8988T (cell line): Measurements from ENCODE around the gene AP3B1.
A peak's percentile ranks its signal among the peaks of the same experiment; 100 is the strongest.
"Not testable (repeated sequence)": the region's sequence is repeated elsewhere in the genome, so short reads cannot be mapped to it uniquely, and the experiment has no call there.

Source experiments
- DNase-seq: peaks from one replicate; pipeline ENCODE4 v3.0.0; 2011

AP3B1 gene

GRCh38 chr5:78133423-78133822 lies 161.1 kb downstream of the AP3B1 start:
- no peak for DNase-seq

GRCh38 chr5:78132507-78132906 lies 162.0 kb downstream of the AP3B1 start:
- no peak for DNase-seq

- DNase-seq: no peak
Measured at GRCh38 chr5:78129597-78129996, 164.9 kb downstream of the AP3B1 start.

- peak; percentile 4 for DNase-seq
Measured at GRCh38 chr5:78127875-78128274, 166.6 kb downstream of the AP3B1 start.

GRCh38 chr5:78126536-78126935 lies 168.0 kb downstream of the AP3B1 start:
- no peak for DNase-seq

DNA sequence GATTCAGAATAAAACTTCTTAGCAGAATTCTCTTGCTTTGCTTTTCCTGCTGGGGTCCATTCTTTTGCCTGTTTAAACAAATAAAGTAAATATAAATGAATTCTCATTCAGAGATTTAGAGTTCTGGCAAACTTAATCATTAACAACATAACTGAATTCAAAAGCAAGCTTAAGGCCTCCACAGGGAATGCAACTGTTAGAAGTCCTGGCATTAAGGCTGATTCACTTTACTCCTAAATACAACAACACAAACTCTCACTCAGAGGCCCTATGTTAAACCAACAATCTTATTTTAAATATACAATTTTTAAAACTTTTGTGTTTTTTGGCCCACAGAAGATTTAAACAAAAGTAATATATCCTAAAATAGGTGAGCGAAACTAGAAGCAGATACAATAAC lies 178.3 kb downstream of the AP3B1 start:
- no peak for DNase-seq

DNA sequence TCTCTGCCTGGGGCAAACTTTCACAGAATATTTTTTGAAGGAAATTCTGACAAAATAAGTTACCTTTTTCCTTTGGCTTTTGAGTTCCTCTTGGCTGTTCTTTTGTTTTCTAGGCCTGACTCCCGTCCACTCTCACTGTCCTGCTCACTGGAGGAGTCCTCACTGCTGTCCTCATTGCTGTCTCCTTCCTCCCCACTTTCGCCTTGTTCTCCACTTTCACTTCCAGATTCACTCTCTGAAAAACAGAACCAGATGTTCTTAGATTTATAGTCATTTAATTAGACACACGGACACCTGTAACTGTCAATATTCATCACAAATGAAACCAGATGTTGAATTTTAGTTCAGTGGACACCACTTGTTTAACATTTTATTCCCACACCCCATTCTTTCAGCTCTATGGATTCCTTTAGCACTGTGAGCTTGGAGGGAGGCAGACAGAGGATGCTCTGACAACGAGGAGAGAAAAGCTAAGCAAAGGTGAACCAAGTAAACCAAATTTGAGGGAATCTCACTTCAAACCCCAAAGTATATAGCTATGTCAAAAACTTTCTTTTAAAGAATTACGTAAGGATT lies 180.7 kb downstream of the AP3B1 start:
- no peak for DNase-seq

- no peak for DNase-seq
Measured at GRCh38 chr5:78112931-78113330, 181.6 kb downstream of the AP3B1 start.

DNA sequence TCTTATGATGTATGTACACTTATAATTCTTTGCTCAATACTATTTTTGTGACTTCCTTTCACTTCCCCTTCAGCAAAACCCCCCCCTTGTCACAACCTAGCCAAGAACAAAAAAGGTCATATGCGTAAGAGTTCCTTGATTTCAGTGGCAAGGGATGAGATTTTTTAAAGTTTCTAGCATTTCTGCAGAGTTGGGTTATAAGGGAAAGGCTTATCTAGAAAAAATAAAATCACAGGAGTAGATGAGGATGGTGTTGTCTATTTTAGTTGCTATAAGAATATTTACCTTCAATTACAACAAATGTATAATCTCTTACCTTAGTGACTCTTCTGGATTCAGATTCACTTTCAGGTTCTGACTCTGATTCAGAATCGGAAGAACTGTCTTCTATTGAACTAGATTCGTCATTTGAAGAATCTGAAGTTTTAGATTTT lies 184.6 kb downstream of the AP3B1 start:
- DNase-seq: no peak

GRCh38 chr5:78108564-78108963 lies 185.9 kb downstream of the AP3B1 start:
- no peak for DNase-seq

GRCh38 chr5:78103232-78103918 lies 191.1 kb downstream of the AP3B1 start:
- no peak for DNase-seq

DNA sequence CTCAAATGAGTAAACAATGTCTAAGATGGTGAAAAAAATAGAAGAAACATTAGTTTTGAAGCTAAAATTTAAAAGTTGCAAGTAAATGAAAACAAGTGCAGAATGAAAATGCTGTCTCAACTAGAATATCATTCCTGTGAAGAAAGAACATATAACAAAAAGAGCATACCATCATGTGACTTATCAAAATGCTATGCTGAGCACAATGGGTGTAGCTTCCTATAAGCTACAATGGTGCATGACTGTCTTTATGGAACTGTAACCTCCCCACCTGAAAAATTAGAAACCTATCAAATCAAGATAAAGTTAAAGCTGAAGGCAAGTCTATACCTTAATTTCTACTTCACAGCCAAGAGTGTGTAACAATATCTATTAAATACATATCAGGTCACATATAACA lies 192.0 kb downstream of the AP3B1 start:
- no peak for DNase-seq

GRCh38 chr5:78095125-78095524 lies 199.4 kb downstream of the AP3B1 start:
- no peak for DNase-seq

- no peak for DNase-seq
Measured at GRCh38 chr5:78090002-78090401, 204.5 kb downstream of the AP3B1 start.

GRCh38 chr5:78078858-78079257 lies 215.6 kb downstream of the AP3B1 start:
- DNase-seq: no peak

DNA sequence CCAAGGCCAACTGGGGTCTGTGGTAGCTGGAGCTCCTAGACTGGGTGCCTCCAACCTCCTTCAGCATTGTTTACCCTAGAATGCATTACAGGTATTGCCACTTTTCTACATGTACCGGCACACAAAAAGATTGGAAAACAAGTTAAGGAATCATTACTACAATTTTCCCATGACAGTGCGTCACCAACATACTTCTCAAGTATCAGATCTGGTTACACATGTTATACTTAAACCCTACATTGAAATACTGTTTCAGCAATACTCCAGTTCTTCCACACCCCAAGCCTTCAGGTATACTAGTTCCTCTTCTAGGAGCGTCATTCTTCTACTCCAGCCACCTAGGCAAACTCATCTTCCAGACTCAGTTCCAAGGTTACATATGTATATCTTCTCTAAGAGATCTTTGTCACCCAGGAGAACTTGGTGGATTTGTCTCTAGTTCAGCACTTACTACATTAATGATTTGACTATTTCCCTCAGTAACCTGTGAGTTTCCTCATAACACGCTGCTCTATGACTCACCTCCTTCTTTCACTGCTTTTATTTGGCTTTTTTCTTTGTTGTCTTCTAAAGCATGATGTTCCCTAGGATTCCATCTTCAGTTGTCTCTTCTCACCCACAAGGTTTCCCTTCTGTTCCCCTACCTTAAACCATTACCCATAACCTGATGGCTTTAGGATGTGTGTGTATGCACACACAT lies 217.0 kb downstream of the AP3B1 start:
- no peak for DNase-seq

- no peak for DNase-seq
Measured at GRCh38 chr5:78076351-78076750, 218.1 kb downstream of the AP3B1 start.

DNA sequence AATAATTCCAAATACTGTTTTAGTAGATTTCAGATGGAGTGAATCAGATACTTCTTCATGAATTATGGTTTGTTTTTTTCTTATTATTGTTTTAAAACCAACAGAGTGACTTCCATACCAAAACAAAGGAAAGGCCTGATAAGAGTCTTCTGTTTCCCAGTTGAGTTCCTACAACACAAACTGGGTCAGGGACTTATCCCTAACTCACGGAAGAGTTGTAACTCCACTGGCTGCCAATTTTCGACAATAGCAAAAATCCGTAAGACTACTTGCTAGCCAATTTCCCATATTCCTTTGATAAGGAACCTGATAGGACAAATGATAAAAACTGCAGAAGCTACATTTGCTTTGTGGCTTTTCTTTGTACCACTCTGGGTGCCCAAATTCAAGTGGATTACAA lies 219.2 kb downstream of the AP3B1 start:
- DNase-seq: no peak

- not testable (repeated sequence) for DNase-seq
Measured at GRCh38 chr5:78070691-78071090, 223.8 kb downstream of the AP3B1 start.

DNA sequence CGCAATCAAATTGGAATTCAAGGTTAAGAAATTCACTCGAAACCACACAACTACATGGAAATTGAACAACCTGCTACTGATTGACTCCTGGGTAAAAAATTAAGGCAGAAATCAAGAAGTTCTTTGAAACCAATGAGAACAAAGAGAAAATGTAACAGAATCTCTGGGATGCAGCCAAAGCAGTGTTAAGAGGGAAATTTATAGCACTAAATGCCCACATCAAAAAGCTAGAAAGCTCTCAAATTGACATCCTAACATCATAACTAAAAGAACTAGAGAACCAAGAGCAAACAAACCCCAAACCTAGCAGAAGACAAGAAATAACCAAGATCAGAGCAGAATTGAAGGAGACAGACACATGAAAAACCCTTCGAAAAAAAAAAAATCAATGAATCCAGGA lies 226.9 kb downstream of the AP3B1 start:
- DNase-seq: not testable (repeated sequence)

GRCh38 chr5:78066722-78067121 lies 227.8 kb downstream of the AP3B1 start:
- DNase-seq: not testable (repeated sequence)

- DNase-seq: no peak
Measured at GRCh38 chr5:78065663-78066062, 228.8 kb downstream of the AP3B1 start.

DNA sequence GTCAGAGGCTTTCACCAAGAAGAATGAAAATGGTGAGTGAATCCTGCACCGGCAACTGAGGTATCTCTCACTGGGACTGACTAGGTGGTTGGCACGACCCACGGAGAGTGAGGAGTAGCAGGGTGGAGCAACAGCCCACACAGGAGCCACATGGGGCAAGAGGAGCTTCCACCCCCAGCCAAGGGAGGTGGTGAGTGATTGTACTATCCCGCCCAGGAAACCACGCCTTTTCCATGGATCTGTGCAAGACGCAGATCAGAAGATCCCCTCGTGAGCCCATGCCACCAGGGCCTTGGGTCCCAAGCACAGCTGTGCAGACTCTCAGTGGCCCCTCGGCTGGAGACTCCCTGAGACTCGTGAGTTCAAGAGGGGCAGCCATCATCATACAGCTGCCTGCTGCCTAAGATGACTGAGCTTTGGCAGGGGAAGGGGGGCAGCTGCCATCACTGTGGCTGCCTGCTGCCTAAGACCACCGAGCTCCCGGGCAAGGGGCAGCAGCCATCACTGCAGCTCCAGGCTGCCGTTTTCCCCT lies 229.5 kb downstream of the AP3B1 start:
- DNase-seq: no peak

GRCh38 chr5:78063495-78063894 lies 231.0 kb downstream of the AP3B1 start:
- no peak for DNase-seq
